ENCODE measurements around the gene TUNAR.

- no peak for TF ChIP-seq TCF4 (CRISPR knock-in tag; IDR thresholded peaks at IDR 0.05; ENCODE audit: borderline replicate concordance)
- no peak for TF ChIP-seq ARNTL (CRISPR knock-in tag; IDR thresholded peaks at IDR 0.05; ENCODE audit: borderline replicate concordance, low read depth)
Observed at GRCh38 chr14:95831041-95831440, 45.6 kb upstream of the TUNAR start.
